ENCODE data around the gene DNMT3A.
"Not testable (repeated sequence)": the region's sequence is repeated elsewhere in the genome, so short reads cannot be mapped to it uniquely, and the experiment has no call there.

The DNMT3A gene

DNA sequence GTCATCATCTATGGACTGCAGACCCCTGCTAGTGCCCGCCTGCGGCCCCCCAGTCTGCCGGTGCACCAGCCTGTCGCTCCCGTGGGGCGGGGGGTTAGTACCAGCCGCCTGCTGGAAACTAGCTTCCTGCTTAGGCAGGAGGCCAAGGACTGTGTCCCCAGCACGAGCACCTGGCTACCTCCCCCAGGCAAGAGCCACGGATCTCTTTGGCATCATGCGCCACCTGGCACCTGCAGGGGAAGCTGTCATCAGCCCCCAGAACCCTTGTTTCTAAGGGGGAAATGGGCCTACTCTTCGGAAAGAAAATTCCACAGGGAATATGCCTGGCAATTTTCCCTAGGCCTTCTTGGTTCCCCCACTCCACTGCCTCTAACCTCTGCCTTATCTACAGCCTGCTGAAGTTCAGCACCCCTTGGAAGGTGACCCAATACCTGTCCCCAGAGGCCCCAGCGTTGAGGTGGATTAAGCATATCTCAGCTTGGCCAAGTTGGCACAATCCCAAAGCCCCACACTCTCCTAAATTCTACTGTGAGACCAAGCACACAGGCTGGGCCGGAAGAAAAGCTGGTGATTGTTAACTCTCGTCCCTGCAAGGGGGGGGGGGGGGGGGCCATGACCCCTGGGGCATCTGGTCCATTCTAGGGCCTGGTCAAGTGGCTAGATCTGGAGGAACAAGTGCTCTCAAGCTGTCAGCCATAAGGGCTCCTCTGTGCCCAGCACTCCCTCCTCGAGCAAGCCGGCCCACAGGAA is 111.4 kb downstream of the DNMT3A start:
- DNase-seq = peak; percentile 9

GRCh38 chr2:25229279-25230197 is 112.2 kb downstream of the DNMT3A start:
- no peak for DNase-seq

DNA sequence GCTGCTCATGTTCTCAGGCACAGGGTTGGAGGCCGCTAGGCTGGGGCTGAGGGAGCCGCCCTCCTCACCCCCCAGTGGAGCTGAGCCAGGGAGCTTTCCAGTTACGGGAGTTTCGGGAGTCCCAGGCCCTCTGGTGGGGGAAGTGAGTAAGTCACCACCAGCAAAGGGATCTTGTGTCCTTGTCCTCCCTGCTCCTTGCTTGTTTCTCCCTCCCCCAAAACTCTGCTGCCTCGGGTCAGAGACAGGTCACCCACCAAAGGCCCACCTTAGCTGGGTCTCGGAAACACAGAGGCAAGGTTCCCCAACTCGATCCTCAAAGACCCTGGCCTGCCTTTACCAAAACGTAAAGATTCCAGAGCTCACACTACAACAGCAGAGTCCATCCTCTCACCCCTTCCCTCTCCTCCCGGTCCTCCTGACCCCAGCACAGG is 112.9 kb downstream of the DNMT3A start:
- DNase-seq = peak; percentile 68

GRCh38 chr2:25227576-25227975 is 114.1 kb downstream of the DNMT3A start:
- no peak for DNase-seq

DNA sequence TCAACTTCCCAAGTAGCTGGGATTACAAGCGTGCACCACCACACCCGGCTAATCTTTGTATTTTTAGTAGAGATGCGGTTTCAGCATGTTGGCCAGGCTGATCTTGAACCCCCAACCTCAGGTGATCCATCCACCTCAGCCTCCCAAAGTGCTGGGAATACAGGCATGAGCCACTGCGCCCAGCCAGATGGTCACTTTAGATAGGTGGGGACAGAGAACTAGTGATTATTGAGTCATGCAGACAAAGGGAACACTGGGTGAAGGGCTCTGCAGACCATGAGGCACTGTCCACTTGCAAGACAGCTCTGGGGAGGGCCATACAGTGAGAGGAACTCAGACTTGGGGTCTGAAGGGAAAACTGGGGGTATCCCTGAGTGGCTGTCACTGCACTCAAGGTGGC is 114.9 kb downstream of the DNMT3A start:
- no peak for DNase-seq

- DNase-seq = no peak
These were observed 119.1 kb downstream of the DNMT3A start for GRCh38 chr2:25222477-25223121.

DNA sequence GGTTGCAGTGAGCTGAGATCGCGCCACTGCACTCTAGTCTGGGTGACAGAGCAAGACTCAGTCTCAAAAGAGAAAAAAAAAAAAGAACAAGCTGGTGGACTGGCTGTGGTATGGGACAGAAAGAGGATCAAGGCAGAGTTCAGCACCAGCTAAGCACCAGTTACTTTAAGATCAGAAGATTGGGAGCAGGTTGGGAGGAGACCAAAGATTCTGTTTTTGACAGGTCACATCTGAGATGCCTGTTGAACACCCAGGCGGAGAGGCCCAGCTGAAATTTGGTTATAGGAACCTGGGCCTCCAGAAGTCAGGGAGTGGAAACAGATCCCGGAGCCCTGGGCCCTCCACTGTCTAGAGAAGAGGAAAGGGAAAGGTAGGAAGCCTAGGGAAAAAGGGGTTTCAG is 120.1 kb downstream of the DNMT3A start:
- no peak for DNase-seq

GRCh38 chr2:25220313-25220712 is 121.4 kb downstream of the DNMT3A start:
- no peak for DNase-seq

- DNase-seq = no peak
These were observed 122.1 kb downstream of the DNMT3A start for GRCh38 chr2:25219621-25220020.

- no peak for DNase-seq
These were observed 123.6 kb downstream of the DNMT3A start for GRCh38 chr2:25218100-25218499.

- peak; percentile 27 for DNase-seq
These were observed 125.6 kb downstream of the DNMT3A start for GRCh38 chr2:25215948-25216679.

GRCh38 chr2:25215232-25215631 is 126.5 kb downstream of the DNMT3A start:
- no peak for DNase-seq

GRCh38 chr2:25213229-25213628 is 128.5 kb downstream of the DNMT3A start:
- DNase-seq = no peak

DNA sequence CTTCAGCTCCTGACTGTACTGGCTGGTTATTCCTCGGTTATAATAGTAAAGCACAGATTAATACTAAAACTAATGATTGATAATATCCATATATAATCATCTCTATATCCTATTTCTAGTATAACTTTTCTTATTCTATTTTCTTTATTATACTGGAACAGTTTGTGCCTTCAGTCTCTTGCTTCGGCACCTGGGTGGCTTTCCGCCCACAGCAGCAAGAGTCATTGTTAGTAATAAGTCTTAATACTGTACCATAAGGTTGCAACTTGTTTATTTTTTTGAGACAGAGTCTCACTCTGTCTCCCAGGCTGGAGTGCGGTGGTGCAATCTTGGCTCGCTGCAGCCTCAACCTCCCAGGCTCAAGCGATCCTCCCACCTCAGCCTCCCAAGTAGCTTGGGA is 130.8 kb downstream of the DNMT3A start:
- not testable (repeated sequence) for DNase-seq

- DNase-seq = no peak
These were observed 134.6 kb downstream of the DNMT3A start for GRCh38 chr2:25207078-25207545.

DNA sequence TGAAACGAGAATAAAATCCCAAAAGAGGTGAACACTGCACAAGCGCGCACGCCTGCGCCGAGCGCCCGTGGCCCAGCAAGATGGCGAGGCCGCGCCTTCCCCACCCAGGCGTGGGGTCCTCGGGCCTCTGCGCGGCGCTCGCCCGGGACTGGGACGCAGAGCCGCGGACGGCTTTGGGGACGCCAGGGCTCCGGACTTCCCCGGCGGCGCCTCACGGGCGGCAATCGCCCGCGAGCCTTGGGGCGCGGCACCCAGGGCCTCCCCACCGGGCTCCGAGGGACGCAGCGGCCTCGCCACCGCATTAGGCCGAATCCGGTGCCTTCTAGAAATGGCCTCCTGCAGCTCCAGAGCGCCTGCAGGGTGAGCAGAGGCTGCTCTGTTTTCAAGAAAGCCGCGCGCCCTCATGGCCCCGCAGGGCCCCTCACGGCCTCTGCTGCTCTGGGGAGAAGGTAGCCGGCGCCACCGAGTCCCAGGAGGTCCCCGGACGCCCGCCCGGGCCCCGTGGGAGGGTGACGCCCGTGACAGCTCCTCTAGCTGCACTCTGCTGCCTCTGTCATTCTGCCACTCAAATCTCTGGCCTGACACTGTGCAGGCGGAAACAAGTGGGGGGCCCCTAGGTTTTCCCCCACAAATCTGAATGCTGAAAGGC is 137.4 kb downstream of the DNMT3A start:
- no peak for DNase-seq

- DNase-seq = no peak
These were observed 139.4 kb downstream of the DNMT3A start for GRCh38 chr2:25202275-25202674.

- DNase-seq = no peak
These were observed 139.9 kb downstream of the DNMT3A start for GRCh38 chr2:25201794-25202193.

DNA sequence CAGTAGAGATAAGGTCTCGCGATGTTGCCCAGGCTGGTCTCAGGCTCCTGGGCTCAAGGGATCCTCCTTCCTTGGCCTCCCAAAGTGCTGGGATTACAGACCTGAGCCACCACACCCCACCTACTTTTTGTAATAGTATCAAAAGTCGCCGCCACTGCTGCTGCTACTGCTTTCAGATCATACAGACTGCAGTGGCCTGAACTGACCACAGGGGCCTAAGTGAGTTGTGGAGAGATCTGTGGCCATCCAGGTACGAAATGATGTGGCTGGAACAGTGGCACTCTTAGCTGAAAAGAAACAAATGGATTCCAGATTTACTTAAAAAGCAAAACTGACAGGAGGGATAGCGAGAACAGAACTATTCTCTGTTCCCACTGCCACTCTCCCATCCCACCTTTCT is 140.5 kb downstream of the DNMT3A start:
- no peak for DNase-seq

- DNase-seq = no peak
These were observed 143.1 kb downstream of the DNMT3A start for GRCh38 chr2:25198576-25198975.

DNA sequence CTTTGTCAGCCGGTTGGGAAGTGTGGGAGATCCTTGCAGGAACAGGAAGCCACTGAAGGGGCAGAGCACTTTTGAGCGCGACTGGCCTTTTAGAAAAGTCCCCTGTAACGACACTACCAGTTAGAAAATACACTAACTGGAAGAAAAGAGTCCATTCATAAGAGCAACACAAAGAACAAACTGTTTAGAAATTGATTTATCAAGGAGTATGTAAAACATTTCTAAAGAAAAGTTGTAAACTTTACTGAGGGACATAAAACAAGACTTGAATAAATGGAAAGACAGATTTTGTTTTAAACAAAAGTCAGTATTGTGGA is 143.6 kb downstream of the DNMT3A start:
- no peak for DNase-seq

Measured in NCI-H510A treated with DMSO at 0.1 percent for 48 hours (cell line).